Neuronal stem cell (in vitro differentiated cells): ENCODE data around the gene THRA. TPM values are rescaled to one million over a fixed set of nuclear protein-coding genes. Genes with fewer than 3 reads are reported as not detected.

Source experiments
- DNase-seq: peaks from one replicate; pipeline ENCODE4 v3.0.0-alpha.2; 2013; ENCODE audit warnings: low spot score
- H2AFZ ChIP-seq: one replicate; pipeline ENCODE4 v1.6.1; 2013; ENCODE audit warnings: mild to moderate bottlenecking, low read length, inconsistent platforms
- H2AK5ac ChIP-seq: 2 replicates; pipeline ENCODE4 v1.6.1; 2013; ENCODE audit warnings: low read depth, mild to moderate bottlenecking, inconsistent platforms, low read length, moderate library complexity, mixed read lengths
- H2BK120ac ChIP-seq: 2 replicates; pipeline ENCODE4 v1.6.1; 2013; ENCODE audit warnings: low read depth, mild to moderate bottlenecking, inconsistent platforms, low read length, moderate library complexity, mixed read lengths
- H2BK12ac ChIP-seq: one replicate; pipeline ENCODE4 v1.6.1; 2013; ENCODE audit warnings: low read length, inconsistent platforms
- H2BK15ac ChIP-seq: 2 replicates; pipeline ENCODE4 v1.6.1; 2013; ENCODE audit warnings: mild to moderate bottlenecking, low read length, inconsistent platforms, mixed read lengths
- H2BK5ac ChIP-seq: one replicate; pipeline ENCODE4 v1.6.1; 2013; ENCODE audit warnings: inconsistent platforms, mild to moderate bottlenecking, low read length, moderate library complexity
- H3K14ac ChIP-seq: one replicate; pipeline ENCODE4 v1.6.1; 2013; ENCODE audit warnings: low read length, inconsistent platforms
- H3K18ac ChIP-seq: 2 replicates; pipeline ENCODE4 v1.6.1; 2013; ENCODE audit warnings: low read length, inconsistent platforms
- H3K23ac ChIP-seq: 2 replicates; pipeline ENCODE4 v1.6.1; 2013; ENCODE audit warnings: low read depth, mild to moderate bottlenecking, mixed read lengths, low read length, inconsistent platforms; ENCODE audit not compliant: poor library complexity
- H3K27ac ChIP-seq: replicated peaks from 3 replicates; pipeline ENCODE4 v1.5.1; 2013; ENCODE audit warnings: low read length, inconsistent platforms
- H3K27me3 ChIP-seq, 3 experiments: 2 replicates each; pipeline ENCODE4 v1.6.1; 2013; ENCODE audit warnings: low read length in 3 of 3, mild to moderate bottlenecking in 2 of 3, inconsistent platforms in 1 of 3, low read depth in 1 of 3, mixed read lengths in 1 of 3, moderate library complexity in 1 of 3; ENCODE audit not compliant: control insufficient read depth in 3 of 3, insufficient read depth in 3 of 3
- H3K36me3 ChIP-seq, 2 donors: replicated peaks in 1 of 2; 2 replicates each; pipeline ENCODE4 v1.6.1; 2013; ENCODE audit warnings: low read length in 2 of 2; ENCODE audit not compliant: control insufficient read depth in 2 of 2, insufficient read depth in 2 of 2
- H3K4ac ChIP-seq: 2 replicates; pipeline ENCODE4 v1.6.1; 2013; ENCODE audit warnings: inconsistent platforms, mild to moderate bottlenecking, low read length, moderate library complexity
- H3K4me1 ChIP-seq, 2 donors: 1 replicate in 1 of 2; 2 replicates in 1 of 2; pipeline ENCODE4 v1.6.1; 2013; ENCODE audit warnings: low read length in 2 of 2, low read depth in 1 of 2; ENCODE audit not compliant: control insufficient read depth in 2 of 2, insufficient read depth in 1 of 2
- H3K4me2 ChIP-seq: one replicate; pipeline ENCODE4 v1.6.1; 2013; ENCODE audit warnings: mild to moderate bottlenecking, low read length, inconsistent platforms; ENCODE audit not compliant: insufficient read depth, poor library complexity, severe bottlenecking
- H3K4me3 ChIP-seq, 2 donors: 2 replicates each; pipeline ENCODE4 v1.5.1; 2013; ENCODE audit warnings: low read length in 2 of 2, mild to moderate bottlenecking in 2 of 2, inconsistent platforms in 1 of 2, moderate library complexity in 1 of 2
- H3K79me1 ChIP-seq: one replicate; pipeline ENCODE4 v1.6.1; 2013; ENCODE audit warnings: low read depth, mild to moderate bottlenecking, inconsistent platforms, low read length, moderate library complexity
- H3K9ac ChIP-seq: one replicate; pipeline ENCODE4 v1.6.1; 2013; ENCODE audit warnings: mild to moderate bottlenecking, low read depth, low read length, inconsistent platforms; ENCODE audit not compliant: poor library complexity
- H3K9me3 ChIP-seq, 2 donors: replicated peaks in 1 of 2; 2 replicates each; pipeline versions ENCODE3 to v1.6.1; 2013; ENCODE audit warnings: low read length in 2 of 2, mild to moderate bottlenecking in 2 of 2, inconsistent platforms in 1 of 2, low read depth in 1 of 2, mixed read lengths in 1 of 2, moderate library complexity in 1 of 2; ENCODE audit not compliant: control insufficient read depth in 2 of 2, insufficient read depth in 1 of 2
- H4K8ac ChIP-seq: one replicate; pipeline ENCODE4 v1.6.1; 2013; ENCODE audit warnings: low read depth, mild to moderate bottlenecking, inconsistent platforms, low read length, moderate library complexity
- H4K91ac ChIP-seq: one replicate; pipeline ENCODE4 v1.6.1; 2013; ENCODE audit warnings: low read length, low read depth, mild to moderate bottlenecking, inconsistent platforms; ENCODE audit not compliant: poor library complexity
- WGBS, 2 donors: extraction: QIAGEN DNeasy Blood & Tissue Kit; methylation state at CpG; one replicate each; pipeline ENCODE4 v1.1.7; 2013; ENCODE audit warnings: missing lambda C conversion rate in 2 of 2, mixed read lengths in 1 of 2; ENCODE audit not compliant: insufficient read length in 2 of 2, insufficient replicate concordance in 1 of 2; ENCODE audit errors: extremely low coverage in 2 of 2; 5-methylcytosine and 5-hydroxymethylcytosine counted together
- polyA plus RNA-seq, 2 experiments: library from polyadenylated mRNA; stranded (reverse); fragments of 200-250 nt; gene quantifications; one replicate each; pipeline ENCODE4 v1.2.3, GENCODE V29; 2013

Gene THRA, protein sequence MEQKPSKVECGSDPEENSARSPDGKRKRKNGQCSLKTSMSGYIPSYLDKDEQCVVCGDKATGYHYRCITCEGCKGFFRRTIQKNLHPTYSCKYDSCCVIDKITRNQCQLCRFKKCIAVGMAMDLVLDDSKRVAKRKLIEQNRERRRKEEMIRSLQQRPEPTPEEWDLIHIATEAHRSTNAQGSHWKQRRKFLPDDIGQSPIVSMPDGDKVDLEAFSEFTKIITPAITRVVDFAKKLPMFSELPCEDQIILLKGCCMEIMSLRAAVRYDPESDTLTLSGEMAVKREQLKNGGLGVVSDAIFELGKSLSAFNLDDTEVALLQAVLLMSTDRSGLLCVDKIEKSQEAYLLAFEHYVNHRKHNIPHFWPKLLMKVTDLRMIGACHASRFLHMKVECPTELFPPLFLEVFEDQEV
- 13.2 TPM for polyA plus RNA-seq (2013, experiment 1 of 2)
- 13.2 TPM for polyA plus RNA-seq (2013, experiment 2 of 2)

- H4K8ac ChIP-seq = no peak within 1 kb of the TSS
- H3K9ac ChIP-seq = peak within 1 kb of the TSS; percentile 95
- H2AK5ac ChIP-seq = peak within 1 kb of the TSS; percentile 76
- H3K4me3 ChIP-seq = peak within 1 kb of the TSS; percentile 84 to 85
- peak within 1 kb of the TSS; percentile 91 for H3K14ac ChIP-seq
- H3K27me3 ChIP-seq = peaks cover 0 to 5% (median 0%) of the 10 kb centered on the region in 3 experiments
- peak within 1 kb of the TSS; percentile 91 for H3K4me2 ChIP-seq
- peak within 1 kb of the TSS; percentile 95 for H2AFZ ChIP-seq
- H4K91ac ChIP-seq = no peak within 1 kb of the TSS
- peak within 1 kb of the TSS; percentile 54 for H3K27ac ChIP-seq
- WGBS, 2 donors = no CpG with 5 or more reads among the region's 83 CpGs
- peak within 1 kb of the TSS; percentile 99 for H3K18ac ChIP-seq
- H3K9me3 ChIP-seq = no peaks in the 10 kb centered on the region
- H3K79me1 ChIP-seq = no peaks in the 10 kb centered on the region
- peak within 1 kb of the TSS; percentile 23 for H2BK12ac ChIP-seq
- H2BK5ac ChIP-seq = peak within 1 kb of the TSS; percentile 88
- DNase-seq = no peak
- peak within 1 kb of the TSS; percentile 92 for H3K23ac ChIP-seq
- no peaks in the 10 kb centered on the region for H3K36me3 ChIP-seq
- H3K4me1 ChIP-seq = peaks cover 32 to 41% of the 10 kb centered on the region in 2 donors
- peak within 1 kb of the TSS; percentile 81 for H2BK120ac ChIP-seq
- peak within 1 kb of the TSS; percentile 93 for H2BK15ac ChIP-seq
- no peak within 1 kb of the TSS for H3K4ac ChIP-seq
These were observed at the start of gene THRA for GRCh38 chr17:40062329-40063186. Gene THRA (plus strand): TSS chr17:40062965. CDS start chr17:40074489, 11,524 bp downstream.

DNA sequence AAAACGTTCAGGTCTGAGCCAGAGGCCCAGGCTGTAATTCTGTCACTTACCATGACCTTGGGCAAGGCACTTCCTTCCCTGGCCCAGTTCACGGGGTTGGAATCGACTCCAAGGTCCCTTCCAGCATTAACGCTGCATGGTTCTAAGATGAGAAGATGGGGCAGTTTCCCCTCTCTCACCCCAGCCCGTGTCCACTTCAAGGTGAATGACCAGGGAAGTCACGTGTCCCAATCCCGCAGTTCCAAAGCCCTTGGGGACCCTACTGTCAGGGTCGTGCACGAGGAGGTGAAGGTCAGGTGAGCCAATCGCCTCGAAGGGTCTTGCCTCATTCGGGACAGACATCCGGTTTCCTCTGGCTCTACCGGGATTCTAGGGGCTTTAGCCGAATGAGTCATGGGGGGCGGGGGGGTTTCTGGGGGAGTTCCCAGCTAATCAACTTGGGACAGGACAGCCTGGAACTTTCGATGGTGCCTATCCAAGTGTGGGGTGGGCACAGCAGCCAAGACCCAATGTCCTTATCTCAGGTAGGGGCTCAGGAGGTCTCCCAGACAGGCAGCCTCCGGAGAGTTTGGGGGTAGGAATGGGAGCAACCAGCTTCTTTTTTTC lies 48.3 kb upstream of the THRA start:
- Histone ChIP-seq H4K8ac (no peak overlapping the region), H3K23ac (no peak overlapping the region), H3K4ac (no peak overlapping the region), H2BK5ac (no peak overlapping the region), H3K9ac (no peak overlapping the region), H3K4me3 (no peak overlapping the region), H2AFZ (peak overlapping the region; percentile 76), H3K79me1 (peaks cover 4% of the 10 kb centered on the region), H3K27ac (no peak overlapping the region), H3K4me1 (peaks cover 17 to 20% of the 10 kb centered on the region in 2 donors), H2AK5ac (peak overlapping the region; percentile 19), H2BK120ac (no peak overlapping the region), H2BK15ac (peak overlapping the region; percentile 65), H3K36me3 (peaks cover 3 to 13% of the 10 kb centered on the region in 2 donors), H3K18ac (no peak overlapping the region), H3K27me3 (no peaks in the 10 kb centered on the region), H4K91ac (no peak overlapping the region), H2BK12ac (no peak overlapping the region), H3K14ac (no peak overlapping the region), H3K9me3 (no peaks in the 10 kb centered on the region), H3K4me2 (no peak overlapping the region)
- no CpG with 5 or more reads among the region's 18 CpGs for WGBS, 2 donors
- no peak for DNase-seq

DNA sequence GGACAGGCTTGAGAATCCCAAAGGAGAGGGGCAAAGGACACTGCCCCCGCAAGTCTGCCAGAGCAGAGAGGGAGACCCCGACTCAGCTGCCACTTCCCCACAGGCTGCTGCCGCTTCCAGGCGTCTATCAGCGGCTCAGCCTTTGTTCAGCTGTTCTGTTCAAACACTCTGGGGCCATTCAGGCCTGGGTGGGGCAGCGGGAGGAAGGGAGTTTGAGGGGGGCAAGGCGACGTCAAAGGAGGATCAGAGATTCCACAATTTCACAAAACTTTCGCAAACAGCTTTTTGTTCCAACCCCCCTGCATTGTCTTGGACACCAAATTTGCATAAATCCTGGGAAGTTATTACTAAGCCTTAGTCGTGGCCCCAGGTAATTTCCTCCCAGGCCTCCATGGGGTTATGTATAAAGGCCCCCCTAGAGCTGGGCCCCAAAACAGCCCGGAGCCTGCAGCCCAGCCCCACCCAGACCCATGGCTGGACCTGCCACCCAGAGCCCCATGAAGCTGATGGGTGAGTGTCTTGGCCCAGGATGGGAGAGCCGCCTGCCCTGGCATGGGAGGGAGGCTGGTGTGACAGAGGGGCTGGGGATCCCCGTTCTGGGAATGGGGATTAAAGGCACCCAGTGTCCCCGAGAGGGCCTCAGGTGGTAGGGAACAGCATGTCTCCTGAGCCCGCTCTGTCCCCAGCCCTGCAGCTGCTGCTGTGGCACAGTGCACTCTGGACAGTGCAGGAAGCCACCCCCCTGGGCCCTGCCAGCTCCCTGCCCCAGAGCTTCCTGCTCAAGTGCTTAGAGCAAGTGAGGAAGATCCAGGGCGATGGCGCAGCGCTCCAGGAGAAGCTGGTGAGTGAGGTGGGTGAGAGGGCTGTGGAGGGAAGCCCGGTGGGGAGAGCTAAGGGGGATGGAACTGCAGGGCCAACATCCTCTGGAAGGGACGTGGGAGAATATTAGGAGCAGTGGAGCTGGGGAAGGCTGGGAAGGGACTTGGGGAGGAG lies 47.5 kb upstream of the THRA start, which contains the start of gene CSF3:
TSS of gene CSF3 (plus strand) at position 436 of the 993 bp plus-strand sequence. CDS start at position 471, 35 bp downstream.
- Histone ChIP-seq H3K23ac (no peak within 1 kb of the TSS), H3K4me3 (peak within 1 kb of the TSS in 1 of 2 donors; percentile 52), H3K4me1 (peaks cover 18 to 20% of the 10 kb centered on the region in 2 donors), H3K4me2 (no peak within 1 kb of the TSS), H4K91ac (no peak within 1 kb of the TSS), H3K9ac (no peak within 1 kb of the TSS), H2BK12ac (peak within 1 kb of the TSS; percentile 88), H3K9me3 (no peaks in the 10 kb centered on the region), H2AFZ (peak within 1 kb of the TSS; percentile 76), H3K14ac (peak within 1 kb of the TSS; percentile 97), H3K36me3 (peaks cover 9 to 21% of the 10 kb centered on the region in 2 donors), H2AK5ac (peak within 1 kb of the TSS; percentile 33), H3K18ac (peak within 1 kb of the TSS; percentile 59), H3K27me3 (no peaks in the 10 kb centered on the region), H2BK15ac (peak within 1 kb of the TSS; percentile 65), H2BK120ac (no peak within 1 kb of the TSS), H2BK5ac (peak within 1 kb of the TSS; percentile 46), H3K79me1 (peaks cover 4% of the 10 kb centered on the region), H4K8ac (no peak within 1 kb of the TSS), H3K27ac (no peak within 1 kb of the TSS), H3K4ac (no peak within 1 kb of the TSS)
- WGBS, 2 donors = no CpG with 5 or more reads among the region's 20 CpGs
- no peak for DNase-seq
